Testis (tissue), 3 donors: Measurements from ENCODE around the gene SPACA1. TPM values are rescaled to one million over a fixed set of nuclear protein-coding genes. Genes with fewer than 3 reads are reported as not detected.

Experiments
- DNase-seq: peaks from one replicate; pipeline ENCODE4 v3.0.0-alpha.2; 2019
- H3K27ac ChIP-seq, 2 donors: fragments of 200-600 bp; sonication (generic); one replicate each; pipeline ENCODE4 v1.5.1; 2019
- H3K27me3 ChIP-seq: fragments of 200-600 bp; sonication (generic); one replicate; pipeline ENCODE4 v1.5.1; 2019
- H3K36me3 ChIP-seq: fragments of 200-600 bp; sonication (generic); one replicate; pipeline ENCODE4 v1.5.1; 2017; ENCODE audit warnings: low read depth; ENCODE audit errors: missing control alignments
- H3K4me1 ChIP-seq: fragments of 200-600 bp; sonication (generic); one replicate; pipeline ENCODE4 v1.5.1; 2019
- H3K4me3 ChIP-seq, 2 donors: fragments of 200-600 bp; sonication (generic); one replicate each; pipeline ENCODE4 v1.5.1; 2017 to 2019
- H3K9me3 ChIP-seq: fragments of 200-600 bp; sonication (generic); one replicate; pipeline ENCODE4 v1.5.1; 2017
- POLR2A ChIP-seq: fragments of 450-650 bp; IDR thresholded peaks from one replicate; pipeline ENCODE4 v1.6.1; 2017; ENCODE audit warnings: antibody characterized with exemption, mild to moderate bottlenecking, moderate library complexity
- WGBS, 2 donors: methylation state at CpG; one replicate each; pipeline ENCODE4 v1.1.5; 2018; 5-methylcytosine and 5-hydroxymethylcytosine counted together
- intact Hi-C: fragments of 100-400 bp; cut with DNase I; formaldehyde crosslinking; loops from one replicate; pipeline ENCODE4 v1.15.1; 2023; ENCODE audit warnings: low total_unique reads
- polyA plus RNA-seq: library from polyadenylated mRNA; stranded (reverse); fragments of 350-450 nt; fragmentation: Illumina TruSeq; extraction: RNeasy Lipid Tissue Mini Kit (QIAGEN cat#74804); gene quantifications from one replicate; pipeline ENCODE4 v1.2.3, GENCODE V29; 2014; ENCODE audit warnings: low read depth, low replicate concordance; ENCODE audit not compliant: insufficient read depth
- total RNA-seq, 2 donors: library from RNA; depleted of rRNA; stranded (reverse); fragments of >200 nt; gene quantifications; one replicate each; pipeline ENCODE4 v1.2.3, GENCODE V29; 2016
- TF ChIP-seq, protein P1 (sequence below), 3 experiments: fragments of 450-650 bp in 2 of 3; fragments of 200-600 bp in 1 of 3; sonication (generic) in 1 of 3; IDR thresholded peaks; one replicate each; pipeline ENCODE4 v1.5.1; 2016 to 2019; ENCODE audit warnings: antibody characterized with exemption in 3 of 3, mild to moderate bottlenecking in 2 of 3, moderate library complexity in 1 of 3

SPACA1 gene
- total and polyA plus RNA-seq, 3 donors from 2014 or later: 23.8 to 66.5 (median 54.6) TPM

GRCh38 chr6:88050140-88050818 is 2.6 kb downstream of the SPACA1 start:
- no peaks in the 10 kb centered on the region for H3K36me3 ChIP-seq
- WGBS, 2 donors: 82 to 87% methylated on average over 4 of the region's 4 CpGs
- intact Hi-C loops: no loop called here
- no peak for DNase-seq
- no peaks in the 10 kb centered on the region for H3K9me3 ChIP-seq
- no peak overlapping the region for H3K27ac ChIP-seq
- no peaks in the 10 kb centered on the region for H3K27me3 ChIP-seq
- TF ChIP-seq, protein P1, sequence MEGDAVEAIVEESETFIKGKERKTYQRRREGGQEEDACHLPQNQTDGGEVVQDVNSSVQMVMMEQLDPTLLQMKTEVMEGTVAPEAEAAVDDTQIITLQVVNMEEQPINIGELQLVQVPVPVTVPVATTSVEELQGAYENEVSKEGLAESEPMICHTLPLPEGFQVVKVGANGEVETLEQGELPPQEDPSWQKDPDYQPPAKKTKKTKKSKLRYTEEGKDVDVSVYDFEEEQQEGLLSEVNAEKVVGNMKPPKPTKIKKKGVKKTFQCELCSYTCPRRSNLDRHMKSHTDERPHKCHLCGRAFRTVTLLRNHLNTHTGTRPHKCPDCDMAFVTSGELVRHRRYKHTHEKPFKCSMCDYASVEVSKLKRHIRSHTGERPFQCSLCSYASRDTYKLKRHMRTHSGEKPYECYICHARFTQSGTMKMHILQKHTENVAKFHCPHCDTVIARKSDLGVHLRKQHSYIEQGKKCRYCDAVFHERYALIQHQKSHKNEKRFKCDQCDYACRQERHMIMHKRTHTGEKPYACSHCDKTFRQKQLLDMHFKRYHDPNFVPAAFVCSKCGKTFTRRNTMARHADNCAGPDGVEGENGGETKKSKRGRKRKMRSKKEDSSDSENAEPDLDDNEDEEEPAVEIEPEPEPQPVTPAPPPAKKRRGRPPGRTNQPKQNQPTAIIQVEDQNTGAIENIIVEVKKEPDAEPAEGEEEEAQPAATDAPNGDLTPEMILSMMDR (IDR thresholded peaks at IDR 0.05): no peak
- no peak for TF ChIP-seq POLR2A
- no peak overlapping the region for H3K4me3 ChIP-seq
- no peaks in the 10 kb centered on the region for H3K4me1 ChIP-seq

GRCh38 chr6:88059191-88059590 is 11.6 kb downstream of the SPACA1 start:
- WGBS, 2 donors: 81 to 86% methylated on average over 3 of the region's 3 CpGs
- Histone ChIP-seq H3K27ac (no peak overlapping the region), H3K27me3 (no peaks in the 10 kb centered on the region), H3K9me3 (no peaks in the 10 kb centered on the region), H3K4me3 (no peak overlapping the region), H3K4me1 (no peaks in the 10 kb centered on the region), H3K36me3 (no peaks in the 10 kb centered on the region)
- TF ChIP-seq, protein P1 (IDR thresholded peaks at IDR 0.05): no peak
- TF ChIP-seq POLR2A: no peak
- no peak for DNase-seq
- intact Hi-C loops: no loop called here

- Histone ChIP-seq H3K27me3 (no peaks in the 10 kb centered on the region), H3K9me3 (no peaks in the 10 kb centered on the region), H3K4me3 (no peak overlapping the region), H3K27ac (no peak overlapping the region), H3K4me1 (no peaks in the 10 kb centered on the region), H3K36me3 (no peaks in the 10 kb centered on the region)
- no peak for DNase-seq
- intact Hi-C loops: no loop called here
- TF ChIP-seq, protein P1 (IDR thresholded peaks at IDR 0.05): no peak
- no peak for TF ChIP-seq POLR2A
- 68 to 78% methylated on average over 1 of the region's 1 CpG for WGBS, 2 donors
These were observed 14.7 kb downstream of the SPACA1 start for GRCh38 chr6:88062376-88062775.

- Histone ChIP-seq H3K9me3 (no peaks in the 10 kb centered on the region), H3K27me3 (no peaks in the 10 kb centered on the region), H3K4me3 (no peak overlapping the region), H3K4me1 (no peaks in the 10 kb centered on the region), H3K36me3 (no peaks in the 10 kb centered on the region), H3K27ac (no peak overlapping the region)
- intact Hi-C loops: no loop called here
- WGBS, 2 donors: 88 to 97% methylated on average over 1 of the region's 1 CpG
- no peak for DNase-seq
- TF ChIP-seq, protein P1 (IDR thresholded peaks at IDR 0.05): no peak
- TF ChIP-seq POLR2A: no peak
These were observed 24.8 kb downstream of the SPACA1 start for GRCh38 chr6:88072462-88072861.

- intact Hi-C loops: no loop called here
- 56 to 70% methylated on average over 1 of the region's 1 CpG for WGBS, 2 donors
- no peak for DNase-seq
These were observed 27.1 kb downstream of the SPACA1 start for GRCh38 chr6:88074791-88075190.

More at GRCh38 chr6:88074791-88075190, 27.1 kb downstream of the SPACA1 start:
- TF ChIP-seq, protein P1 (IDR thresholded peaks at IDR 0.05): no peak
- no peak for TF ChIP-seq POLR2A
- Histone ChIP-seq H3K27ac (no peak overlapping the region), H3K9me3 (no peaks in the 10 kb centered on the region), H3K36me3 (no peaks in the 10 kb centered on the region), H3K4me1 (no peaks in the 10 kb centered on the region), H3K27me3 (no peaks in the 10 kb centered on the region), H3K4me3 (no peak overlapping the region)
